Urinary bladder (tissue), 4 donors: ENCODE data around the gene KCNS3. TPM values are rescaled to one million over a fixed set of nuclear protein-coding genes. Genes with fewer than 3 reads are reported as not detected.

ENCODE experiments used
- DNase-seq: peaks from one replicate; pipeline ENCODE4 v3.0.0-alpha.2; 2015; ENCODE audit errors: extremely low spot score
- H3K27ac ChIP-seq: one replicate; pipeline ENCODE4 v1.5.1; 2013; ENCODE audit warnings: low read depth, mild to moderate bottlenecking, moderate library complexity
- H3K36me3 ChIP-seq: one replicate; pipeline ENCODE4 v1.6.1; 2013; ENCODE audit warnings: mild to moderate bottlenecking, moderate library complexity; ENCODE audit not compliant: insufficient read depth
- H3K4me1 ChIP-seq: one replicate; pipeline ENCODE4 v1.6.1; 2013; ENCODE audit warnings: mild to moderate bottlenecking, moderate library complexity; ENCODE audit not compliant: insufficient read depth
- H3K4me3 ChIP-seq: one replicate; pipeline ENCODE4 v1.5.1; 2013; ENCODE audit warnings: low read depth, low read length
- WGBS: extraction: QIAGEN DNeasy Blood & Tissue Kit; methylation state at CpG from one replicate; pipeline ENCODE4 v1.1.7; 2013; 5-methylcytosine and 5-hydroxymethylcytosine counted together
- polyA plus RNA-seq: library from polyadenylated mRNA; stranded (reverse); fragments of 200-250 nt; gene quantifications from one replicate; pipeline ENCODE4 v1.2.3, GENCODE V29; 2013
- total RNA-seq: library from RNA; depleted of rRNA; stranded (reverse); fragments of >200 nt; gene quantifications from one replicate; pipeline ENCODE4 v1.2.3, GENCODE V29; 2014
- donor health status: healthy with polysubstance abuse.
- donor health status: healthy.

The KCNS3 gene
- total and polyA plus RNA-seq, 2 donors: 7.7 to 14.9 TPM

DNA sequence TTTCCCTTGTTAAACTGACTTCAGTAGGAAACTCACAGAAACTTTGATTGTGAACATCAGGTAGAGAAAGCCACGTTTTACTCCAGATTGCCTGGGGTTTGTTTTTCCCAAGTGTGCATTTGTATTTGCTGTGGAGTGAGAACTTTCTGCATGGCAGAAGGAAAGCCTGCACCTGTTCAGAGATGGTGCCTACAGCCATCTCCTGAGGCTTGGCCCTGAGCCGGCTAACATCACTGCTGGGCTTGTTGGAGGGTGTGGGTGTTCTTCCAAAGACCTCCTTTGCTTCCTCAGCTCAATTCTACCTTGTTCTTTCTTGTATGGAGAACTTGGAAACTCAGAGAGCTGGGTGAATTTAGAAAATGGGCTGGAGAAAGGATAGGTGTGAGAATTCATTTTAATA is 16.1 kb downstream of the KCNS3 start:
- 68% methylated on average over 2 of the region's 2 CpGs for WGBS
- Histone ChIP-seq H3K4me3 (no peak overlapping the region), H3K4me1 (no peaks in the 10 kb centered on the region), H3K27ac (no peak overlapping the region), H3K36me3 (no peaks in the 10 kb centered on the region)
- DNase-seq: no peak

DNA sequence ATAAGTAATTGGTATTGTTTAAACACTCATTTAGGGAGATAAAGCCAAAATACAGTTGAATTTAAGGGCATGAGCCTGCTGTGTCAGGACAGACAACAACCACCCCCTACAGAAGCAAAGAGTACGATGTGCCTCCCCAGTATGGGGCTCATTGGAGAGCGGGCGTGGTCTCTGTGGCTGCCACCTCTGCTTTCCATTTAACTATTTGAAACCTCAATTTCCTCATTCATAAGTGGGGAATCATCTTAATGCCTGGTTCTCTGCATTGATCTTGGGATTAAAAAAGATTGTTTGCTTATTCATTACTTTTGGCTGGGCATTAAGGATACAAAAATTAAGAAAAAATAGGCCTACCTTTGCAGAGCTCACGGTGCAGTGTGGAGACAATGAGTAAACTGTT is 21.4 kb downstream of the KCNS3 start:
- H3K4me3 ChIP-seq: no peak overlapping the region
- 85% methylated on average over 4 of the region's 4 CpGs for WGBS
- H3K36me3 ChIP-seq: no peaks in the 10 kb centered on the region
- no peaks in the 10 kb centered on the region for H3K4me1 ChIP-seq
- DNase-seq: no peak
- no peak overlapping the region for H3K27ac ChIP-seq

DNA sequence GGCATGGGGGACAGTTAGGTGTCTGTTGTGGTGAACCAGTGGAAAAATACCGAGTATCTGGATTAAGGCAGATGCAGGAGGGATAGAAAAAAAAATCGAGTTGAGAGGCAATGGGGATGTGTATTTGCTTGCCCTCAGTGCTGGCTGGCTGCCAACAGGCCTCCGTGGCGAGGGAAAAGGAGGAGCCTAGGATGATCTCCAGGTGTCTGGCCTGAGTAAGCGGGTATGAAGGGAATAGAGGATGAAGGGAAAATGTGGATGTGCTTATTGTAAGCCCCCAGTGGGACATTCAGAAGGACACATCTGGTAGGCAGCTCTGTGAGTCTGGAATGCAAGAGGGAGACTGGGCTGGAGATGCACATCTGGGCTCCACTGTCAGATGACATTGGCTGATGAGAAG is 22.8 kb downstream of the KCNS3 start:
- no peaks in the 10 kb centered on the region for H3K4me1 ChIP-seq
- no peak overlapping the region for H3K27ac ChIP-seq
- no peaks in the 10 kb centered on the region for H3K36me3 ChIP-seq
- no peak overlapping the region for H3K4me3 ChIP-seq
- WGBS: 51% methylated on average over 5 of the region's 5 CpGs
- DNase-seq: no peak

DNA sequence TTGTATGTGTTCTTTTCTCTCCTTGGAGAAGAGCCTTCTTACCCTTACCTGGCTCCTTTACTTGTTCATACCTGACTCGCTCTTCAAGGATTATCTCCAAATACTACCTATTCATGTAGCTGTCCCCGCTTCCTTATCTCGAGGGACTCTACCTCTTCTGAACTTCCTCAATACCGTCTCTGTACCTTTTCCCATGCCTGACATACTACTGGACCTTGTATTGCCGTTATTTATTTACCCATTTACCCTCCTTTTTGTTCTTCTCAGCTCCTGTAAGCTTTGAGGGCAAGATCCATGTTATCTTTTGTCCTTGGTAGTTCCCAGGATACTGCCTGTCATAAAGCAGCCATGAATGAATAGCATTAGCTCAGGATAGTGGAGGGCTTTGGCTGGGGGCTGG is 32.5 kb downstream of the KCNS3 start:
- H3K27ac ChIP-seq: no peak overlapping the region
- no peaks in the 10 kb centered on the region for H3K4me1 ChIP-seq
- H3K4me3 ChIP-seq: no peak overlapping the region
- no peaks in the 10 kb centered on the region for H3K36me3 ChIP-seq
- DNase-seq: no peak
- WGBS: 89% methylated on average over 5 of the region's 5 CpGs

DNA sequence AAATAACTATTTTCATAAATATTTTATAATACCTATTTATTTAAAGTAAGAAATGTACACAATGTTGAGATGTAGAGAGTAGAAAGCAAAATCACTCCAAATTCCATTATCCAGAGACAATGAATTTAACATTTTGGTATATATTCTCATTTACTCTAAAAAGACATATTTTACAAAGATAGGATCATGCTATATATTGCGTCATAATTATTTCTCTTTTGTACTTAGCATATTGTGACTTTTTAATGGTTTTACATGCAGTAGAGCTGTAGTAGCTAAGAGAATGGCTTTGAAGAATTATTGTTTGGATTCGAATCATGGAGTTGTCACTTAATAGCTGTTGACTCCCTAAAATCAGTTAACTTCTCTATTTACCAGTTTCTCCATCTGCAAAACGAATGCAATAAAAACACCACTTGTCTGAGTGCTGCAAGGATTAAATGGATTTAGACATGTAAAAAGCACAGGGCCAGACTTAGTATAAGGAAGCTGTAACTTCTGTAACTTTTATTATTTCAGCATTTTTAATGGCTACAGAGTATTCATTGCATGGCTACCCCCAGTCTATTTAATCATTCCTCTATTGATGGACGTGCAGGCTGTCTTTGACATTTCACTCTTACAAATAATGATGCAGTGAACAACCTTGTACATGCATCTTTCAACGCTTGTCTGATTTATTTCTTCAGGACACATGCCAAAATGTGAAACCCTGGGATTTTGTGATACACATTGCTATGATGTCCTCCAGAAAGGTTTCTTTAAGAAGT is 33.2 kb downstream of the KCNS3 start:
- no peaks in the 10 kb centered on the region for H3K36me3 ChIP-seq
- H3K27ac ChIP-seq: no peak overlapping the region
- H3K4me1 ChIP-seq: no peaks in the 10 kb centered on the region
- no peak overlapping the region for H3K4me3 ChIP-seq
- DNase-seq: no peak
- WGBS: 57% methylated on average over 5 of the region's 5 CpGs

DNA sequence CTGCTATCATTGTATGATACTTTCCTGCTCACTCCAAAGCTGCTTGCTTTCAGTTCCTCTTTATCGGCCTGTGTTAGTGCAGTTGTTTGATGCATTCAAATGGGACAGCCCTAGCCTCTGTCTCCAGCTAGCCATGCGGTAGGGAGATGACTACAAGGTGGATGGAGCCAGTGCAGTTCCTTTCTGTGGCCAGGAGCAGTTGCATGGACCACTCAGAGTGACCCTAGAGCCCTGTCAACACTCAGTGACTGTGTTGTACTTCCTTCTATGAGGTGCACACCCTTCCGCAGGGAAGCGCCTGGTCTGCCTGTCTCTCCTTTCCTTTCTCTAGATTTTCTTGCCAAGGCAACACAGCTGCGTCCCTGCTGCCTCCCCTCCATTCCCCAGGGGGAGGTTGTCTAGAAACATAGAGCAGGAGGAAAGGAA is 33.8 kb downstream of the KCNS3 start:
- Histone ChIP-seq H3K4me3 (no peak overlapping the region), H3K36me3 (no peaks in the 10 kb centered on the region), H3K4me1 (no peaks in the 10 kb centered on the region), H3K27ac (no peak overlapping the region)
- DNase-seq: no peak
- 63% methylated on average over 5 of the region's 5 CpGs for WGBS

DNA sequence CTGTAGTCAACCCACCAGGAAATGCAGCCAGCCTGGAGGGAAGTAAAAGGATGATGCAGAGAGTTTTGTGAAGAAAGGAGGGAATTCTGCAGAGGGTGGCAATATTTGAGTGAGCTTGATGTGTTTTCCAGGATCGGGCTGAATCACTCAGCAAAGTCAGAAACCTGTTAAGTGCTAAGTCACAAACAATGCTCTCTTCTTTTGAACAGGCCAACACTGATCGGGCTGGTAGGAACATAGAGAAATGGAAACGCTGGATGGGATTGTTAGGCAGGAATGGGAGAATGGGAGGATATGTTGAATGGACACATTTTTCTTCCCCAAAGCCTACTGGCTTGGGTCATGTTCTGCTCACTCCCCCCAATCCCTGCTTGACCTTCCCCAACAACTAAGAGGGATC is 36.6 kb downstream of the KCNS3 start:
- H3K4me1 ChIP-seq: no peaks in the 10 kb centered on the region
- H3K4me3 ChIP-seq: no peak overlapping the region
- WGBS: 33% methylated on average over 3 of the region's 3 CpGs
- no peak for DNase-seq
- H3K27ac ChIP-seq: no peak overlapping the region
- H3K36me3 ChIP-seq: no peaks in the 10 kb centered on the region

DNA sequence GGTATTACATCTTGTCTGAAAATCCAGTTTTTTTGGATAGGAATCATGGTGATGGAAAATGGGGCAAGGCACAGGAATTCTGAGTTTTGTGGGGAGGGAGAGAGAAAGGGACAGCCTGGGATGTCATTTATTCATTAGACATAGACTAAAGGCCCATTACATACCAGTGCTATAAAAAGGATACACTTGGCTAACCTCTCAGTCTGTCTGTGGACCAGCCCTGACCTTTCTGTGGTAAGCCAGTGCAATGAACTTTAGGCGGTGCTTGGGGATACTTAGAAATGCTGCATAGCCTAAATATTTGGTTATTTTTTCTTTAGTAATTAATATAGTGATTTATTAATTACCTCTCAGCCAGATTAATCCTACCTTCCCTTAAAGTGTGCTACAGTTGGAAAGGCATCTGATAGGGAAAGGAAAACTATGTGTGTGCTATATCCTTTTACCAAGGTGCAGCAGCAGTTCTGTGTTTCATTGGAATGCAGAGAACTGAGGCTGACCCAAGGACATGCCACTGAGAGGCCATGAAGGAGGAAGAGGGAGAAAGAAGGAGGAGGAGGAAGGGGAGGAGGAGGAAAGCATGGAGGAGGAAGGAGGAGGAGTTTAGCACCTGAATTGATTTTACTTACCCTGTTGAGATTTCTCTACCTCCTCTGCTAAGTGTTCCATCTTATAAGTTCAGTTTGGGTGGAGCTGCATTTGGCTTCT is 37.5 kb downstream of the KCNS3 start:
- 78% methylated on average over 1 of the region's 1 CpG for WGBS
- Histone ChIP-seq H3K4me1 (no peaks in the 10 kb centered on the region), H3K4me3 (no peak overlapping the region), H3K36me3 (no peaks in the 10 kb centered on the region), H3K27ac (no peak overlapping the region)
- no peak for DNase-seq

GRCh38 chr2:17916584-17916983 is 38.1 kb downstream of the KCNS3 start:
- DNase-seq: no peak
- Histone ChIP-seq H3K4me3 (no peak overlapping the region), H3K36me3 (no peaks in the 10 kb centered on the region), H3K27ac (no peak overlapping the region), H3K4me1 (no peaks in the 10 kb centered on the region)

DNA sequence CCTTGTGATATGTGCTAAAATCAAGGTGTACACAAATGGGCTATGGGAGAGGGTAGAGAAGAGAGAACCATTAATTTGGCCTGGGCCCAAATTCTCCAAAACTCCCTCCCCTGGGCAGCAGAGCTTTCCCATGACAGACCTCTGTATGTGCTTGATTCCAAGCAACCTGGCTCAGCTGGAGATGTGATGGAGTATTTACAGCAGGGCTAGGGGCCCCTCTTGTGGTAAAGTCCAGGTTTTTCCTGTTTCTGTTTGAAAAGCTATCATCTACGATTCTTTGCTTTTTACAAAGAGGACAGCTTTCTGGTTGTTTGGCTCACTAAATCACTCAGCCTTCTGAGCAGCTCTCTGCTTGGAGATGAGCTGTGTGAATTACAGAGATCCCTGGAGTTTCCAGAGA is 40.3 kb downstream of the KCNS3 start:
- Histone ChIP-seq H3K4me1 (no peaks in the 10 kb centered on the region), H3K4me3 (no peak overlapping the region), H3K36me3 (no peaks in the 10 kb centered on the region), H3K27ac (no peak overlapping the region)
- 42% methylated on average over 1 of the region's 1 CpG for WGBS
- DNase-seq: no peak

- no peaks in the 10 kb centered on the region for H3K36me3 ChIP-seq
- 86% methylated on average over 4 of the region's 4 CpGs for WGBS
- no peak overlapping the region for H3K27ac ChIP-seq
- DNase-seq: no peak
- no peaks in the 10 kb centered on the region for H3K4me1 ChIP-seq
- H3K4me3 ChIP-seq: no peak overlapping the region
These were observed 52.3 kb downstream of the KCNS3 start for GRCh38 chr2:17930773-17931172.

DNA sequence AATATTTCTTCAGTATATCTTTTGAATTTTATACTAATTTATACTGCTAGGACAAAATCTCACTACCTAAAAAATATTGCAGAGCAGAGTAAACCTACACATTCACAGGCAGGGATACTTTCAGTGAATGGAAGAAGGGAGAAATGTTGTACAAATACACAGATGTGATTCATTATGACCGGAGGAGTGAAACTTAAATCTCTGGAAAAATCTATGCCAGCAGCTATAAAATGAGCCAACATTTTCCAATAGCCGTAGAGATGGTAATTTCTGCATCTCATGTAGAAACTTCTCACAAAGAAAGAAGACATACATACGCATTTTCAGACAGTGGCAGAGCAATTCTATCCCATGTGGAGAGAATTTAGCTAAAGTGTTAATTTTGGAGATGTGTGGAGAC is 54.8 kb downstream of the KCNS3 start:
- no peaks in the 10 kb centered on the region for H3K4me1 ChIP-seq
- no peak overlapping the region for H3K27ac ChIP-seq
- H3K36me3 ChIP-seq: no peaks in the 10 kb centered on the region
- WGBS: 84% methylated on average over 3 of the region's 3 CpGs
- H3K4me3 ChIP-seq: no peak overlapping the region
- no peak for DNase-seq

- no peak overlapping the region for H3K27ac ChIP-seq
These were observed 56.3 kb downstream of the KCNS3 start for GRCh38 chr2:17934721-17935120.

GRCh38 chr2:17935242-17935885 is 56.9 kb downstream of the KCNS3 start:
- no peaks in the 10 kb centered on the region for H3K4me1 ChIP-seq
- 77% methylated on average over 6 of the region's 6 CpGs for WGBS
- no peak for DNase-seq
- no peak overlapping the region for H3K27ac ChIP-seq
- no peak overlapping the region for H3K4me3 ChIP-seq
- H3K36me3 ChIP-seq: no peaks in the 10 kb centered on the region

More at GRCh38 chr2:17934721-17935120, 56.3 kb downstream of the KCNS3 start:
- WGBS: 84% methylated on average over 4 of the region's 4 CpGs
- no peak overlapping the region for H3K4me3 ChIP-seq
- H3K36me3 ChIP-seq: no peaks in the 10 kb centered on the region
- no peaks in the 10 kb centered on the region for H3K4me1 ChIP-seq
- DNase-seq: no peak
